HepG2 (cell line): ENCODE results near the gene PARK7. TPM values are rescaled to one million over a fixed set of nuclear protein-coding genes. Genes with fewer than 3 reads are reported as not detected.

Experiments used
- ATAC-seq: fragments of 200-7000 bp; cut with Tn5 transposase; 3 replicates; pipeline ENCODE4 v1.9.1; 2020; ENCODE audit warnings: mild to moderate bottlenecking, moderate library complexity
- BruUV-seq: library from RNA; stranded (reverse); fragments of 400-500 nt; replicated peaks from 2 replicates; lab custom pipeline; 2021; lab: Mats Ljungman, UMichigan
- CTCF ChIA-PET: fragments of 300-600 bp; formaldehyde crosslinking; extraction: SDS; loops from one replicate; lab custom pipeline; 2021; ENCODE audit warnings: low total read pairs, inconsistent platforms, low intra/inter-chr PET ratio; lab: Yijun Ruan, JAX
- POLR2A ChIA-PET: fragments of 350-600 bp; sonication (Branson Sonifier 250); formaldehyde crosslinking; loops from one replicate; lab custom pipeline; 2020; ENCODE audit warnings: antibody characterized with exemption, inconsistent platforms; lab: Yijun Ruan, JAX
- DNase-seq: peaks from one replicate; pipeline ENCODE4 v3.0.0-alpha.2; 2015; ENCODE audit warnings: low spot score
- FAIRE-seq: peaks from 3 replicates; lab custom pipeline; 2011; peaks lifted over from hg19 to GRCh38; lab: Jason Lieb, UNC
- H2AFZ ChIP-seq: one replicate; pipeline ENCODE4 v1.6.1; 2011; ENCODE audit warnings: low read length, inconsistent platforms
- H3K27ac ChIP-seq: fragments of 300-600 bp; 3 replicates; pipeline ENCODE4 v1.8.0; 2011; ENCODE audit warnings: mixed run types, mild to moderate bottlenecking, mixed read lengths, low read length, inconsistent platforms; ENCODE audit not compliant: insufficient read depth; ENCODE audit errors: extremely low read length
- H3K27me3 ChIP-seq, 2 experiments: fragments of 200-600 bp in 1 of 2; 2 replicates in 1 of 2; 3 replicates in 1 of 2; pipeline versions ENCODE4 v1.6.0 to v1.8.0; 2011; ENCODE audit warnings: low read length in 2 of 2, mild to moderate bottlenecking in 2 of 2, moderate library complexity in 2 of 2, inconsistent platforms in 1 of 2; ENCODE audit not compliant: insufficient read depth in 2 of 2, control insufficient read depth in 1 of 2
- H3K36me3 ChIP-seq, 2 experiments: fragments of 200-600 bp in 1 of 2; replicated peaks in 1 of 2; 2 replicates in 1 of 2; 3 replicates in 1 of 2; pipeline versions ENCODE4 v1.5.1 to v1.8.0; 2011; ENCODE audit warnings: low read length in 2 of 2, inconsistent platforms in 1 of 2; ENCODE audit not compliant: insufficient read depth in 2 of 2, control insufficient read depth in 1 of 2
- H3K4me1 ChIP-seq: 2 replicates; pipeline ENCODE4 v1.5.1; 2012; ENCODE audit warnings: low read length, inconsistent platforms; ENCODE audit not compliant: insufficient read depth
- H3K4me2 ChIP-seq: 2 replicates; pipeline ENCODE4 v1.6.0; 2011; ENCODE audit warnings: low read depth, low read length, inconsistent platforms
- H3K4me3 ChIP-seq, 3 experiments: fragments of 200-600 bp in 1 of 3; sonication (generic), shearing (Covaris generic) in 1 of 3; replicated peaks in 1 of 3; 2 replicates each; pipeline ENCODE4 v1.5.1; 2011 to 2016; ENCODE audit warnings: low read length in 3 of 3, inconsistent platforms in 2 of 3, low read depth in 2 of 3, mild to moderate bottlenecking in 2 of 3, control low read depth in 1 of 3, mixed read lengths in 1 of 3; ENCODE audit not compliant: insufficient read depth in 1 of 3
- H3K79me2 ChIP-seq: one replicate; pipeline ENCODE4 v1.6.1; 2011; ENCODE audit warnings: low read length, inconsistent platforms; ENCODE audit not compliant: insufficient read depth
- H3K9ac ChIP-seq: 2 replicates; pipeline ENCODE4 v1.6.0; 2011; ENCODE audit warnings: mild to moderate bottlenecking, low read depth, low read length, inconsistent platforms; ENCODE audit not compliant: insufficient read depth
- H3K9me3 ChIP-seq: 2 replicates; pipeline ENCODE4 v1.5.1; 2012; ENCODE audit warnings: mild to moderate bottlenecking, low read length
- H4K20me1 ChIP-seq: 2 replicates; pipeline ENCODE4 v1.6.0; 2011; ENCODE audit warnings: inconsistent platforms, mild to moderate bottlenecking, low read length, moderate library complexity; ENCODE audit not compliant: insufficient read depth
- CREB1 ChIP-seq, 2 experiments: fragments of 450-650 bp in 1 of 2; IDR thresholded peaks; 2 replicates each; pipeline ENCODE4 v1.6.1; 2016 to 2017; ENCODE audit warnings: control low read depth in 1 of 2, mild to moderate bottlenecking in 1 of 2, missing compliant biosample characterization in 1 of 2, missing genetic modification characterization in 1 of 2
- HOXA3 ChIP-seq: sonication (generic); formaldehyde crosslinking; IDR thresholded peaks from 2 replicates; pipeline ENCODE4 v1.5.0; 2020; ENCODE audit warnings: missing genetic modification reagents
- MTA3 ChIP-seq: sonication (generic); formaldehyde crosslinking; IDR thresholded peaks from 2 replicates; pipeline ENCODE4 v1.4.0; 2020; ENCODE audit warnings: missing genetic modification reagents
- NR2F2 ChIP-seq: IDR thresholded peaks from 2 replicates; pipeline ENCODE4 v1.6.1; 2012; ENCODE audit warnings: low read depth, inconsistent platforms, borderline replicate concordance
- ZNF24 ChIP-seq: fragments of 450-650 bp; IDR thresholded peaks from 2 replicates; pipeline ENCODE4 v1.6.1; 2017; ENCODE audit warnings: antibody characterized with exemption, mild to moderate bottlenecking
- WGBS: methylation state at CpG from one replicate; pipeline ENCODE4 v1.1.6; 2017; ENCODE audit warnings: low lambda C conversion rate; 5-methylcytosine and 5-hydroxymethylcytosine counted together
- in situ Hi-C: cut with HindIII; loops from 2 replicates; pipeline ENCODE4 v1.10.0; 2017; ENCODE audit warnings: low pct_unique_long_range_greater_than_20kb; ENCODE audit not compliant: extremely low pct_ligation_motif_present
- intact Hi-C: fragments of 100-400 bp; cut with micrococcal nuclease; formaldehyde crosslinking; loops from one replicate; pipeline ENCODE4 v1.10.0; 2022; ENCODE audit not compliant: unreplicated experiment
- polyA plus RNA-seq, 8 experiments: library from polyadenylated mRNA; depleted of rRNA in 3 of 8; stranded (reverse) in 7 of 8; unstranded in 1 of 8; fragments of >200 nt; fragmentation: Illumina TruSeq in 4 of 8; extraction: Trizol in 4 of 8; gene quantifications; 2 replicates each; pipeline versions ENCODE4 v1.2.1 to v1.2.3, GENCODE V29; 2011 to 2016; ENCODE audit warnings: low read depth in 4 of 8, missing spikeins in 1 of 8, mixed read lengths in 1 of 8; ENCODE audit not compliant: insufficient read depth in 1 of 8
- total RNA-seq, 5 experiments: library from RNA; depleted of rRNA; stranded (reverse); fragments of >200 nt; fragmentation: Illumina TruSeq; extraction: Trizol; gene quantifications; 2 replicates each; pipeline ENCODE4 v1.2.3, GENCODE V29; 2016; ENCODE audit warnings: low read depth in 1 of 5
- TF ChIP-seq, protein P1 (sequence below): sonication (generic); formaldehyde crosslinking; IDR thresholded peaks from 2 replicates; pipeline ENCODE4 v1.4.0; 2020; ENCODE audit warnings: missing genetic modification reagents

The PARK7 gene
- total and polyA plus RNA-seq, 2 of the 13 experiments (the other 11 are each of a cell fraction or from before 2014, with no cell fraction given), result 212 to 296 TPM

DNA sequence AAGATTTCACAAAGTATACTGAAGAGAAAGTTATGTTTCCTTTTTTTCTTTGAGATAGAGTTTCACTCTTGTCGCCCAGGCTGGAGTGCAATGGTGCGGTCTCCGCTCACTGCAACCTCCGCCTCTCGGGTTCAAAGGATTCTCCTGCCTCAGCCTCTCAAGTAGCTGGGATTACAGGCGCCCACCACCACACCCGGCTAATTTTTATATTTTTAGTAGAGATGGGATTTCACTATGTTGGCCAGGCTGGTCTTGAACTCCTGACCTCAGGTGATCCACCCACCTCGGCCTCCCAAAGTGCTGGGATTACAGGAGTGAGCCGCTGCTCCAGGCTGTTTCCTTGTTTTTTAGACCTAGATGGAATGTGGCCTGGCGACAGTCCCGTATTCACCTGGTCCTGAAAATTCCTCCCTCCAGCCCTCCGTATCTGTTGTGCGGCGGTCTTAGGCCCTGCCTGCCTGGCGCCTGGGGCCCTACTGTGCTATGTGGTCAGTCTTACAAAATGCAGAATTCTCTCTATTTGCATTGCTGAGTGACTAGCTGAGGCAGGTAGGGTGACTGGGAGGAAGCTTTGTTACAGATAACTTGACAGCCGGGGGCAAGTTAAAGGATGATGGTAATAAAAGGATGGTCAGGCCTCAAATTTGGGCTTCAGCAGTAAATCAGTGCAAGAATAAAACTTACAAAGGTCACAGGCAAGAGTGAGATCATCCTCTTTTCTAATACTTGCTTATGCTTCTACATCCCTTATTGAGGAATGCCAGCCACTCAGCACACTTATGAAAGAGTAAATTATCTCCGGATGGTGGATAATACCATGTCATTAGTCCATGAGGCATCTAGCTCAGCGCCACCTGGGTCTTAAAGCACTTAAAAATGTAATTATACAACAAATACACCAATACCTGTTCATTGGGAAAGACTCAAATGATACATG, 30.3 kb downstream of the PARK7 start:
- FAIRE-seq (no peak), DNase-seq (no peak), ATAC-seq (no peak)
- Histone ChIP-seq H3K4me3 (no peak overlapping the region), H3K27me3 (no peaks in the 10 kb centered on the region), H2AFZ (no peak overlapping the region), H3K4me1 (no peaks in the 10 kb centered on the region), H3K79me2 (no peaks in the 10 kb centered on the region), H3K9ac (no peak overlapping the region), H3K36me3 (peaks cover 0 to under 1% of the 10 kb centered on the region in 2 experiments; a peak in 1 of 5 replicates), H3K27ac (no peak overlapping the region), H3K9me3 (no peaks in the 10 kb centered on the region), H3K4me2 (no peak overlapping the region), H4K20me1 (no peaks in the 10 kb centered on the region)
- CTCF ChIA-PET, result no interaction called here
- intact Hi-C loops, result no loop called here
- WGBS, result 98% methylated on average over 18 of the region's 18 CpGs
- in situ Hi-C loops, result no loop called here
- BruUV-seq, result no TSS peak
- TF ChIP-seq, protein P1, sequence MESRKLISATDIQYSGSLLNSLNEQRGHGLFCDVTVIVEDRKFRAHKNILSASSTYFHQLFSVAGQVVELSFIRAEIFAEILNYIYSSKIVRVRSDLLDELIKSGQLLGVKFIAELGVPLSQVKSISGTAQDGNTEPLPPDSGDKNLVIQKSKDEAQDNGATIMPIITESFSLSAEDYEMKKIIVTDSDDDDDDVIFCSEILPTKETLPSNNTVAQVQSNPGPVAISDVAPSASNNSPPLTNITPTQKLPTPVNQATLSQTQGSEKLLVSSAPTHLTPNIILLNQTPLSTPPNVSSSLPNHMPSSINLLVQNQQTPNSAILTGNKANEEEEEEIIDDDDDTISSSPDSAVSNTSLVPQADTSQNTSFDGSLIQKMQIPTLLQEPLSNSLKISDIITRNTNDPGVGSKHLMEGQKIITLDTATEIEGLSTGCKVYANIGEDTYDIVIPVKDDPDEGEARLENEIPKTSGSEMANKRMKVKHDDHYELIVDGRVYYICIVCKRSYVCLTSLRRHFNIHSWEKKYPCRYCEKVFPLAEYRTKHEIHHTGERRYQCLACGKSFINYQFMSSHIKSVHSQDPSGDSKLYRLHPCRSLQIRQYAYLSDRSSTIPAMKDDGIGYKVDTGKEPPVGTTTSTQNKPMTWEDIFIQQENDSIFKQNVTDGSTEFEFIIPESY (CRISPR knock-in tag), result peak; percentile 24; the same call in 1 of the 2 replicates
- TF ChIP-seq MTA3 (CRISPR knock-in tag), result no peak
- POLR2A ChIA-PET, result no interaction called here

DNA sequence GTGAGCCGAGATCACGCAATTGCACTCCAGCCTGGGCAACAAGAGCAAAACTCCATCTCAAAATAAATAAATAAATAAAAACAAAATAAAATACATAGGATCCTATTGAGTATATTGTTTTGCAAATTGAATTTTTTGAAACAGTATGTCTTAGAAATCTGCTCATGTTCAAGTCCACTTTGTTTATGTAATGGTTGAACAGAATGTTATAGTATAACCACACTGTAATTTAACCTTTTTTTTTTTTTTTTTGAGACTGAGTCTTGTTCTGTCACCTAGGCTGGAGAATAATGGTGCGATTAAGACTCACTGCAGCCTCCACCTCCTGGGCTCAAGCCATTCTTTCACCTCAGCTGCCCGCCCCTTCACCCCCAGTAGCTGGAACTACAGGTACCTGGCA, 31.4 kb downstream of the PARK7 start:
- Histone ChIP-seq H4K20me1 (no peaks in the 10 kb centered on the region), H3K4me1 (no peaks in the 10 kb centered on the region), H3K9ac (no peak overlapping the region), H3K79me2 (no peaks in the 10 kb centered on the region), H2AFZ (no peak overlapping the region), H3K36me3 (no peaks in the 10 kb centered on the region; a peak in 1 of 5 replicates), H3K27me3 (no peaks in the 10 kb centered on the region), H3K9me3 (no peaks in the 10 kb centered on the region), H3K27ac (no peak overlapping the region), H3K4me3 (no peak overlapping the region), H3K4me2 (no peak overlapping the region)
- WGBS, result 93% methylated on average over 4 of the region's 4 CpGs
- BruUV-seq, result no TSS peak
- in situ Hi-C loops (no loop called here), intact Hi-C loops (no loop called here)
- ChIA-PET CTCF (no interaction called here), POLR2A (interaction anchor here (0.7 kb wide), 1 partner anchor 11 kb away, joined by 3 read pairs; no protein-coding TSS in a partner anchor)
- no peak for DNase-seq
- TF ChIP-seq ZNF24 (no peak), CREB1 (IDR thresholded peaks at IDR 0.05) (no peak), CREB1 (CRISPR knock-in tag; IDR thresholded peaks at IDR 0.05) (no peak), NR2F2 (no peak), HOXA3 (no peak)
- no peak for FAIRE-seq
- no peak for ATAC-seq
